ENCODE measurements around the gene NRP2. TPM values are rescaled to one million over a fixed set of nuclear protein-coding genes. Genes with fewer than 3 reads are reported as not detected.

Gene NRP2
- total and polyA plus RNA-seq, 2 donors (not counting 1 experiment from before 2014, with no cell fraction given), result 1.8 to 6.8 TPM

DNA sequence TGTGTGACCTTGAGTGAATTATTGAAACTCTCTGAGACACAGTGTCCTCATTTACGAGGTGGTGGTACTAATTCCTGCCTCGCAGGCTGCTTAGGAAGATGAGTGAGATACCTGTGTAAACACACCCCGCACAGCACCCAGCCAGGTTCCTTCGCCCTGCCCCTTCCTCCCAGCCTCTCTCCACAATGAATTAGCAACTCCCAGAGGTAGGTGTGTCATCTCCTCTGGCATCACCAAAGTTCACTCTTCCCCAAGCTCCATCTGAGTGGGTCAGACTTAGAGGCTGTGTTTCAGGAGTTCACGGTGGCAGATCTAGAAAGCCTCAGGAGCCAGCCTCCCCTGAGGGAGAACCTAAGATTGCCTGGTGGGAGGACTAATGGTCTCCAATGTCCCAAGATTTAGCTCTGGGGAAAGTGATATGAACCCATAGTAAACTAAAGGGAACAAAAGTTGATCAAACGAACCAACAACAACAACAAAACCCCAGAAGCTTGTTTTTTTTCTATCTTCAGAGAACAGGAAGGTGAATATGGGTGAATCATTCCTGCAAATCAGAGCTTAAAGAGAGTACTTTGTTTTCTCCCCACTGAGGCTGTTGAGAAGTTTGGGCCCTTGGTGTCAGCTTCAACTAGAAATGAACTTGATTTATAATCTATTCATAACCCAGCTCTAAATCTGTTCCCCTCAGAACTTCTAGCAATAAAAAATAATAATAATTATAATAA is 44.4 kb upstream of the NRP2 start:
- Histone ChIP-seq H3K27ac (ENCODE audit: low read length in 2 of 2) (no peak overlapping the region), H3K9ac (ENCODE audit: low read length) (no peak overlapping the region), H3K36me3 (replicated peaks in 1 of 2; ENCODE audit: control extremely low read depth in 1 of 2, control insufficient read depth in 1 of 2, extremely low read depth in 1 of 2, insufficient read depth in 2 of 2, low read length in 1 of 2) (no peaks in the 10 kb centered on the region), H3K27me3 (replicated peaks in 1 of 4; ENCODE audit: control extremely low read depth in 1 of 4, control insufficient read depth in 3 of 4, insufficient read depth in 4 of 4, low read length in 3 of 4) (peaks cover 0 to 7% (median 1%) of the 10 kb centered on the region in 4 experiments), H3K9me3 (ENCODE audit: control extremely low read depth in 1 of 3, control insufficient read depth in 2 of 3, insufficient read depth in 1 of 3, low read length in 2 of 3) (peaks cover 0 to 3% (median 0%) of the 10 kb centered on the region in 3 donors), H3K4me1 (ENCODE audit: control insufficient read depth in 2 of 2, insufficient read depth in 2 of 2, low read length in 2 of 2) (no peaks in the 10 kb centered on the region), H3K4me3 (ENCODE audit: control extremely low read depth in 1 of 5, extremely low read depth in 1 of 5, insufficient read depth in 1 of 5, low read depth in 2 of 5, low read length in 4 of 5) (no peak overlapping the region), H3K4me2 (replicated peaks; ENCODE audit: low read depth, low read length, poor library complexity, severe bottlenecking) (no peak overlapping the region), H4K20me1 (ENCODE audit: control insufficient read depth, insufficient read depth, low read length, poor library complexity, severe bottlenecking) (no peaks in the 10 kb centered on the region), H2AFZ (ENCODE audit: insufficient read depth, low read depth, low read length, poor library complexity, severe bottlenecking) (no peak overlapping the region), H3K79me2 (ENCODE audit: control insufficient read depth, insufficient read depth, low read length) (no peaks in the 10 kb centered on the region)
- H3K4me1 Mint-ChIP-seq, result no peaks in the 10 kb centered on the region
- TF ChIP-seq EZH2 (IDR thresholded peaks at IDR 0.05; ENCODE audit: borderline replicate concordance, insufficient read depth, low read depth, low read length, poor library complexity, severe bottlenecking), result no peak
- TF ChIP-seq, protein P1, sequence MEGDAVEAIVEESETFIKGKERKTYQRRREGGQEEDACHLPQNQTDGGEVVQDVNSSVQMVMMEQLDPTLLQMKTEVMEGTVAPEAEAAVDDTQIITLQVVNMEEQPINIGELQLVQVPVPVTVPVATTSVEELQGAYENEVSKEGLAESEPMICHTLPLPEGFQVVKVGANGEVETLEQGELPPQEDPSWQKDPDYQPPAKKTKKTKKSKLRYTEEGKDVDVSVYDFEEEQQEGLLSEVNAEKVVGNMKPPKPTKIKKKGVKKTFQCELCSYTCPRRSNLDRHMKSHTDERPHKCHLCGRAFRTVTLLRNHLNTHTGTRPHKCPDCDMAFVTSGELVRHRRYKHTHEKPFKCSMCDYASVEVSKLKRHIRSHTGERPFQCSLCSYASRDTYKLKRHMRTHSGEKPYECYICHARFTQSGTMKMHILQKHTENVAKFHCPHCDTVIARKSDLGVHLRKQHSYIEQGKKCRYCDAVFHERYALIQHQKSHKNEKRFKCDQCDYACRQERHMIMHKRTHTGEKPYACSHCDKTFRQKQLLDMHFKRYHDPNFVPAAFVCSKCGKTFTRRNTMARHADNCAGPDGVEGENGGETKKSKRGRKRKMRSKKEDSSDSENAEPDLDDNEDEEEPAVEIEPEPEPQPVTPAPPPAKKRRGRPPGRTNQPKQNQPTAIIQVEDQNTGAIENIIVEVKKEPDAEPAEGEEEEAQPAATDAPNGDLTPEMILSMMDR (IDR thresholded peaks at IDR 0.05), result no peak
- peaks cover 3% of the 10 kb centered on the region for H3K9me3 Mint-ChIP-seq (ENCODE audit: insufficient read depth)
- no peak for ATAC-seq (ENCODE audit: low read depth)
- 100% methylated on average over 4 of the region's 6 CpGs for WGBS (ENCODE audit: insufficient coverage)
- H3K27me3 Mint-ChIP-seq, result peaks cover 27% of the 10 kb centered on the region
- DNase-seq, result no peak
- no peak overlapping the region for H3K4me3 Mint-ChIP-seq
- H3K27ac Mint-ChIP-seq, result no peak overlapping the region
- POLR2A ChIA-PET, result no interaction called here
- intact Hi-C loops (cut with micrococcal nuclease), result no loop called here
- CTCF ChIA-PET, result interaction anchor here (0.7 kb wide), 1 partner anchor 17 kb away, joined by 3 read pairs; no protein-coding TSS in a partner anchor

GRCh38 chr2:205640716-205641115 is 41.6 kb upstream of the NRP2 start:
- WGBS (ENCODE audit: insufficient coverage), result 44% methylated on average over 2 of the region's 4 CpGs
- peaks cover 43% of the 10 kb centered on the region for H3K27me3 Mint-ChIP-seq
- no peak overlapping the region for H3K27ac Mint-ChIP-seq

More at GRCh38 chr2:205640716-205641115, 41.6 kb upstream of the NRP2 start:
- no peaks in the 10 kb centered on the region for H3K4me1 ChIP-seq (ENCODE audit: control insufficient read depth in 2 of 2, insufficient read depth in 2 of 2, low read length in 2 of 2)
- no peak overlapping the region for H2AFZ ChIP-seq (ENCODE audit: insufficient read depth, low read depth, low read length, poor library complexity, severe bottlenecking)
- ChIA-PET POLR2A (no interaction called here), CTCF (no interaction called here)
- Mint-ChIP-seq H3K9me3 (ENCODE audit: insufficient read depth) (peaks cover 3% of the 10 kb centered on the region), H3K4me3 (no peak overlapping the region), H3K4me1 (no peaks in the 10 kb centered on the region)
- no peak overlapping the region for H3K4me3 ChIP-seq (ENCODE audit: control extremely low read depth in 1 of 5, extremely low read depth in 1 of 5, insufficient read depth in 1 of 5, low read depth in 2 of 5, low read length in 4 of 5)
- no peak overlapping the region for H3K27ac ChIP-seq (ENCODE audit: low read length in 2 of 2)
- H3K4me2 ChIP-seq (replicated peaks; ENCODE audit: low read depth, low read length, poor library complexity, severe bottlenecking), result no peak overlapping the region
- ATAC-seq (ENCODE audit: low read depth), result no peak
- intact Hi-C loops (cut with micrococcal nuclease), result no loop called here
- TF ChIP-seq EZH2 (IDR thresholded peaks at IDR 0.05; ENCODE audit: borderline replicate concordance, insufficient read depth, low read depth, low read length, poor library complexity, severe bottlenecking), result no peak
- TF ChIP-seq, protein P1 (IDR thresholded peaks at IDR 0.05), result no peak
- no peak for DNase-seq
- no peaks in the 10 kb centered on the region for H4K20me1 ChIP-seq (ENCODE audit: control insufficient read depth, insufficient read depth, low read length, poor library complexity, severe bottlenecking)
- peaks cover 0 to 14% (median 6%) of the 10 kb centered on the region in 4 experiments for H3K27me3 ChIP-seq (replicated peaks in 1 of 4; ENCODE audit: control extremely low read depth in 1 of 4, control insufficient read depth in 3 of 4, insufficient read depth in 4 of 4, low read length in 3 of 4)
- no peak overlapping the region for H3K9ac ChIP-seq (ENCODE audit: low read length)
- H3K36me3 ChIP-seq (replicated peaks in 1 of 2; ENCODE audit: control extremely low read depth in 1 of 2, control insufficient read depth in 1 of 2, extremely low read depth in 1 of 2, insufficient read depth in 2 of 2, low read length in 1 of 2), result no peaks in the 10 kb centered on the region
- H3K79me2 ChIP-seq (ENCODE audit: control insufficient read depth, insufficient read depth, low read length), result no peaks in the 10 kb centered on the region
- H3K9me3 ChIP-seq (ENCODE audit: control extremely low read depth in 1 of 3, control insufficient read depth in 2 of 3, insufficient read depth in 1 of 3, low read length in 2 of 3), result peaks cover 0 to 3% (median 0%) of the 10 kb centered on the region in 3 donors

All from B cell (primary cell).